Peyer's patch (tissue), 4 donors: Measurements from ENCODE around the gene DNAJC4. TPM values are rescaled to one million over a fixed set of nuclear protein-coding genes. Genes with fewer than 3 reads are reported as not detected.
A peak's percentile ranks its signal among the peaks of the same experiment; 100 is the strongest.

Experiments used
- DNase-seq, 3 donors: peaks; one replicate each; pipeline ENCODE4 v3.0.0-alpha.2; 2017 to 2019
- H3K27ac ChIP-seq, 4 donors: fragments of 200-600 bp; sonication (generic); one replicate each; pipeline ENCODE4 v1.5.1; 2016 to 2019
- H3K27me3 ChIP-seq, 2 donors: fragments of 200-600 bp; sonication (generic); one replicate each; pipeline ENCODE4 v1.5.1; 2019
- H3K36me3 ChIP-seq, 3 donors: fragments of 200-600 bp; sonication (generic); one replicate each; pipeline ENCODE4 v1.5.1; 2016 to 2019
- H3K4me1 ChIP-seq, 4 donors: fragments of 200-600 bp; sonication (generic); one replicate each; pipeline ENCODE4 v1.5.1; 2016 to 2019
- H3K4me3 ChIP-seq, 4 donors: fragments of 200-600 bp; sonication (generic); 1 replicate in 3 of 4; 2 replicates in 1 of 4; pipeline ENCODE4 v1.5.1; 2016 to 2019; ENCODE audit warnings: mild to moderate bottlenecking in 1 of 4
- H3K9me3 ChIP-seq, 4 donors: fragments of 200-600 bp; sonication (generic); one replicate each; pipeline ENCODE4 v1.5.1; 2016 to 2019; ENCODE audit warnings: mild to moderate bottlenecking in 1 of 4
- POLR2A ChIP-seq, 2 donors: fragments of 450-650 bp; IDR thresholded peaks; one replicate each; pipeline ENCODE4 v1.5.1; 2017; ENCODE audit warnings: antibody characterized with exemption in 2 of 2, mild to moderate bottlenecking in 2 of 2, moderate library complexity in 2 of 2
- total RNA-seq, 4 donors: library from RNA; depleted of rRNA; stranded (reverse); fragments of >200 nt; gene quantifications; one replicate each; pipeline ENCODE4 v1.1.0, GENCODE V29; 2016
- TF ChIP-seq, protein P1 (sequence below), 6 experiments: fragments of 450-650 bp in 4 of 6; fragments of 200-600 bp in 2 of 6; sonication (generic) in 1 of 6; IDR thresholded peaks; one replicate each; pipeline ENCODE4 v1.5.1; 2017 to 2019; ENCODE audit warnings: antibody characterized with exemption in 6 of 6, mild to moderate bottlenecking in 3 of 6, moderate library complexity in 1 of 6

DNAJC4 gene
- total RNA-seq, 4 donors from 2014 or later, result 42.9 to 95.0 (median 80.3) TPM

DNA sequence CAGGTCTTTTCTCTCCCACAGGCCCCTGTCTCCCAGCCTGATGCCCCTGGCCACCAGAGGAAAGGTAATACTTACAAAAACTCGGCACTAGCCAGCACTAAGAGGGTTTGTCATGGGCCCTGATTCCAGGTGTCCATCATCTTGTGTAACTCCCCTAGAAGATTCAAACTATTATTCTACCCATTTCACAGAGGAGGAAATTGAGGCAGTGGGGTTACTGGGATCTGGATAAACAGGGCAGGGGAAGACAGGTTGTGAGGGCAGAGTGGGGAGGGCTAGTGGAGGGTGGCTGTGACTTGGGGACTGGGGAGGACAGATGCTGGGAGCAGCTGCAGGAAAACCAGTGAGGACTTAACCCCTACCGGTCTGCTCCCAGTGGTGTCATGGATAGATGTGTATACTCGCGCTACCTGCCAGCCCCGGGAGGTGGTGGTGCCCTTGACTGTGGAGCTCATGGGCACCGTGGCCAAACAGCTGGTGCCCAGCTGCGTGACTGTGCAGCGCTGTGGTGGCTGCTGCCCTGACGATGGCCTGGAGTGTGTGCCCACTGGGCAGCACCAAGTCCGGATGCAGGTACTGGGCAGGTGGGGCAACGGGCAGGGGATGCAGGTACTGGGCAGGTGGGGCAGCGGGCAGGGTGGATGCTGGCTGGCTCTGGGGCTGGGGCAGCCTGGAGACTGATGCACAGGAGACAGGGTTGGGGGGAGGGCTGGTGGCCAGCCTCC is 5.3 kb downstream of the DNAJC4 start:
- Histone ChIP-seq H3K27ac (peak overlapping the region; percentile 61 to 95 (median 83)), H3K36me3 (peaks cover 0 to 19% (median 0%) of the 10 kb centered on the region in 3 donors), H3K27me3 (no peaks in the 10 kb centered on the region), H3K9me3 (no peaks in the 10 kb centered on the region), H3K4me1 (peaks cover 0 to 63% (median 32%) of the 10 kb centered on the region in 4 donors), H3K4me3 (peak overlapping the region; percentile 52 to 91 (median 80))
- DNase-seq, result no peak
- TF ChIP-seq POLR2A (IDR thresholded peaks at IDR 0.05), result no peak
- TF ChIP-seq, protein P1, sequence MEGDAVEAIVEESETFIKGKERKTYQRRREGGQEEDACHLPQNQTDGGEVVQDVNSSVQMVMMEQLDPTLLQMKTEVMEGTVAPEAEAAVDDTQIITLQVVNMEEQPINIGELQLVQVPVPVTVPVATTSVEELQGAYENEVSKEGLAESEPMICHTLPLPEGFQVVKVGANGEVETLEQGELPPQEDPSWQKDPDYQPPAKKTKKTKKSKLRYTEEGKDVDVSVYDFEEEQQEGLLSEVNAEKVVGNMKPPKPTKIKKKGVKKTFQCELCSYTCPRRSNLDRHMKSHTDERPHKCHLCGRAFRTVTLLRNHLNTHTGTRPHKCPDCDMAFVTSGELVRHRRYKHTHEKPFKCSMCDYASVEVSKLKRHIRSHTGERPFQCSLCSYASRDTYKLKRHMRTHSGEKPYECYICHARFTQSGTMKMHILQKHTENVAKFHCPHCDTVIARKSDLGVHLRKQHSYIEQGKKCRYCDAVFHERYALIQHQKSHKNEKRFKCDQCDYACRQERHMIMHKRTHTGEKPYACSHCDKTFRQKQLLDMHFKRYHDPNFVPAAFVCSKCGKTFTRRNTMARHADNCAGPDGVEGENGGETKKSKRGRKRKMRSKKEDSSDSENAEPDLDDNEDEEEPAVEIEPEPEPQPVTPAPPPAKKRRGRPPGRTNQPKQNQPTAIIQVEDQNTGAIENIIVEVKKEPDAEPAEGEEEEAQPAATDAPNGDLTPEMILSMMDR (IDR thresholded peaks at IDR 0.05), result no peak

DNA sequence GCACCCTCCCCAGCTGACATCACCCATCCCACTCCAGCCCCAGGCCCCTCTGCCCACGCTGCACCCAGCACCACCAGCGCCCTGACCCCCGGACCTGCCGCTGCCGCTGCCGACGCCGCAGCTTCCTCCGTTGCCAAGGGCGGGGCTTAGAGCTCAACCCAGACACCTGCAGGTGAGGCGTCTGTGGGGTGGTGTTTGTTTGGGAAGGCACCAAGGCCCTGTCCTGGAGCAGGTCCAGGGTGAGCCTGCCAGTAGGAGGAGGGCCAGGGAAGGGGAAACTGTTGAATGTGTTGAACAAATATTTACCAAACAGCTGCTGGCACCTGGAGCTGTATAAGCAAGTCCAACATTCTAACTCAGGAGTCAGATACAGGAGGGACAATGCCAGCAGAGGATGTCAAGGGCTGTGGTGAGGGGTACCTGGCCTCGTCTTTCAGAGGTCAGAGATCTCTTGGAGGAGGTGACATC is 7.2 kb downstream of the DNAJC4 start:
- Histone ChIP-seq H3K4me1 (peaks cover 0 to 55% (median 32%) of the 10 kb centered on the region in 4 donors), H3K27me3 (no peaks in the 10 kb centered on the region), H3K9me3 (no peaks in the 10 kb centered on the region), H3K27ac (peak overlapping the region; percentile 34 to 100 (median 83)), H3K36me3 (peaks cover 0 to 19% (median 0%) of the 10 kb centered on the region in 3 donors), H3K4me3 (peak overlapping the region in 1 of 4 donors; percentile 22)
- TF ChIP-seq, protein P1 (IDR thresholded peaks at IDR 0.05), result peak in 3 of 6 experiments; percentile 10 to 22 (median 20)
- peak in 1 of 2 donors; percentile 22 for TF ChIP-seq POLR2A (IDR thresholded peaks at IDR 0.05)
- DNase-seq, result peak in 2 of 3 donors; percentile 84 to 85

DNA sequence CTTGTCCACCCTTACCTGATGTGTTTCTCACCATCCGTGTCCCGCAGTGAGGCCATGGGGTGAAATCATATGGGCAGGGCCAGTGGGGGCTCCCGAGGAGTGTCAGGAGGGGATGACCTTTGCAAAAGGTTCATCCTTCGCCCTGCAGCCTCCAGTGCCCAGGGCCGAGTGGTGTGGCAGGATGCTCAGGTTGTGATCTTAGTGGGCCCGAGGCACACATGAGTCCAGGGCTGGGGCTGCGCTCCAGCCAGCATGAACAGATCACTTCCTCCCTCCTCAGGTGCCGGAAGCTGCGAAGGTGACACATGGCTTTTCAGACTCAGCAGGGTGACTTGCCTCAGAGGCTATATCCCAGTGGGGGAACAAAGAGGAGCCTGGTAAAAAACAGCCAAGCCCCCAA is 7.7 kb downstream of the DNAJC4 start:
- Histone ChIP-seq H3K27ac (peak overlapping the region; percentile 34 to 100 (median 83)), H3K36me3 (peaks cover 0 to 19% (median 0%) of the 10 kb centered on the region in 3 donors), H3K9me3 (no peaks in the 10 kb centered on the region), H3K4me1 (peaks cover 0 to 55% (median 35%) of the 10 kb centered on the region in 4 donors), H3K4me3 (no peak overlapping the region), H3K27me3 (no peaks in the 10 kb centered on the region)
- no peak for TF ChIP-seq POLR2A (IDR thresholded peaks at IDR 0.05)
- TF ChIP-seq, protein P1 (IDR thresholded peaks at IDR 0.05), result no peak
- DNase-seq, result peak in 1 of 3 donors; percentile 61

DNA sequence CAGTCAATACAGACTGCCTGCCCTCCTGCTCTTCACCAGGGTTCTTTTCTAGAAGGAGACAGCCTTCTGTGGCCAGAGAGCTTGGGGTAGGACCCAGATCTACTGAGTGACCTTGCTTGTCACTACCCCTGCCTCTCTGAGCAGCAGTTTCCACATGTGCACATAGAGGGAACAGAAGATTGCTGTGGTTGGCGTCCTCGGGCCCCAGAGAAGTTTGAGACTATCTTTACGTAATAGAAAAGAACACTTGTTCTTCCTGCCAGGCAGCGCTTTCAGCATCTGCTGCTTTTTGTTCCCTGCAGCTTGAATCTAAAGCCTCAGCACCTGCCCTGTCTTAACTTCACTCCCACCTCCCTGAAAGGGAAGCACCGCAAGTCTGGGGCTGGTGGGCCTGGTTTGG is 8.7 kb downstream of the DNAJC4 start:
- Histone ChIP-seq H3K4me3 (no peak overlapping the region), H3K4me1 (peaks cover 0 to 58% (median 29%) of the 10 kb centered on the region in 4 donors), H3K27me3 (no peaks in the 10 kb centered on the region), H3K36me3 (peaks cover 0 to 22% (median 0%) of the 10 kb centered on the region in 3 donors), H3K27ac (peak overlapping the region; percentile 41 to 100 (median 98)), H3K9me3 (no peaks in the 10 kb centered on the region)
- no peak for DNase-seq
- TF ChIP-seq, protein P1 (IDR thresholded peaks at IDR 0.05), result no peak
- TF ChIP-seq POLR2A (IDR thresholded peaks at IDR 0.05), result no peak

DNA sequence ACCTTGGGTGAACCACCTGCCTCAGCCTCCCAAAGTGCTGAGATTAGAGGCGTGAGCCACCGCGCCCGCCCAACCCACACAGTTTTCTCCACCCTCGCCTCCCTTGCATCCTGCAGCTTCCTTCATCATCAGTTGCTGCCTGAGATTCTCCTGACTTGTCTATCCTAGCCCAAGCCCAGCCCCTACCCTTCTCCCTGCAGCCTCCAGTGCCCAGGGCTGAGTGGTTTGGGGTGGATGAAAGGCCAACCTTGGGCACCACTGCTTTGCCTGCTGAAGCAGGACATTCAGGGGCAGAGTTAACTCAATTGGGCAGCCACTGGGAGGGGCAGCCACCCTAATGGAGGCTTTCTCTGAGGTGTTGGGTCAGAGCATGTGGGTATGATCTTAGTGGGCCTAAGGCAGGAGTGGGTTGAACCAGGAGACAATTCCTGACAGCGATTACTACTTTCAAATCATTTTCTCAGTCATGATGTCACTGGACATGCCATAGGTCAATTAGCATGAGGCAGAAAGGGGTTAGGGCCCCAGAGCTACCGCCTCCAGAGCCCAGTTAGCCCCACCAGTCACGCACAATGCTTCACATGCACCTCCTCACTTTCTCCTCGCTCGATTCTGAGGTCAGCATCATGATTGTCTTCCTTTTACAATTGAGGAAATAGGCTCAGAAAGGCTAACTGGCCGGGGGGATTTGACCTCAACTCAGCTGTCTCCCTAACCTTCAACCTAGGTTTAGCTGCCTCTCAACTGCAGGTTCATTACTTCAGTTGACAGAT is 9.5 kb downstream of the DNAJC4 start:
- H3K4me3 ChIP-seq, result peak overlapping the region; percentile 76 to 95 (median 94)
- no peaks in the 10 kb centered on the region for H3K9me3 ChIP-seq
- no peaks in the 10 kb centered on the region for H3K27me3 ChIP-seq
- TF ChIP-seq POLR2A (IDR thresholded peaks at IDR 0.05), result no peak
- TF ChIP-seq, protein P1 (IDR thresholded peaks at IDR 0.05), result no peak
- H3K4me1 ChIP-seq, result peaks cover 0 to 61% (median 30%) of the 10 kb centered on the region in 4 donors
- H3K36me3 ChIP-seq, result peaks cover 0 to 26% (median 0%) of the 10 kb centered on the region in 3 donors
- H3K27ac ChIP-seq, result peak overlapping the region; percentile 98 to 100 (median 98)
- DNase-seq, result peak in 1 of 3 donors; percentile 72
